KOPT-K1 (cell line): ENCODE measurements around the gene PRR5L.

Experiments
- H3K27ac ChIP-seq: fragments of 200-600 bp; sonication (generic); 2 replicates; pipeline ENCODE4 v1.5.1; 2016; ENCODE audit warnings: antibody characterized with exemption, mild to moderate bottlenecking, low read depth, low read length; ENCODE audit not compliant: poor library complexity, severe bottlenecking
- H3K36me3 ChIP-seq: fragments of 200-600 bp; sonication (generic); 2 replicates; pipeline ENCODE4 v1.5.1; 2017; ENCODE audit warnings: antibody characterized with exemption, mild to moderate bottlenecking, low read length, moderate library complexity; ENCODE audit not compliant: insufficient read depth
- H3K9me3 ChIP-seq: fragments of 200-600 bp; sonication (generic); 2 replicates; pipeline ENCODE4 v1.5.1; 2017; ENCODE audit warnings: antibody characterized with exemption, low read length, mild to moderate bottlenecking; ENCODE audit not compliant: insufficient read depth, poor library complexity, severe bottlenecking

The PRR5L gene

GRCh38 chr11:36402568-36403170 lies 106.6 kb downstream of the PRR5L start:
- no peaks in the 10 kb centered on the region for H3K9me3 ChIP-seq

GRCh38 chr11:36403661-36404060 lies 107.6 kb downstream of the PRR5L start:
- H3K9me3 ChIP-seq = no peaks in the 10 kb centered on the region
- H3K27ac ChIP-seq = no peak overlapping the region
- no peaks in the 10 kb centered on the region for H3K36me3 ChIP-seq

More at GRCh38 chr11:36402568-36403170, 106.6 kb downstream of the PRR5L start:
- no peaks in the 10 kb centered on the region for H3K36me3 ChIP-seq
- no peak overlapping the region for H3K27ac ChIP-seq

- Histone ChIP-seq H3K27ac (no peak overlapping the region), H3K9me3 (no peaks in the 10 kb centered on the region), H3K36me3 (no peaks in the 10 kb centered on the region)
Observed at GRCh38 chr11:36404831-36405230, 108.7 kb downstream of the PRR5L start.

GRCh38 chr11:36405585-36406367 lies 109.7 kb downstream of the PRR5L start:
- Histone ChIP-seq H3K9me3 (no peaks in the 10 kb centered on the region), H3K27ac (no peak overlapping the region), H3K36me3 (no peaks in the 10 kb centered on the region)

DNA sequence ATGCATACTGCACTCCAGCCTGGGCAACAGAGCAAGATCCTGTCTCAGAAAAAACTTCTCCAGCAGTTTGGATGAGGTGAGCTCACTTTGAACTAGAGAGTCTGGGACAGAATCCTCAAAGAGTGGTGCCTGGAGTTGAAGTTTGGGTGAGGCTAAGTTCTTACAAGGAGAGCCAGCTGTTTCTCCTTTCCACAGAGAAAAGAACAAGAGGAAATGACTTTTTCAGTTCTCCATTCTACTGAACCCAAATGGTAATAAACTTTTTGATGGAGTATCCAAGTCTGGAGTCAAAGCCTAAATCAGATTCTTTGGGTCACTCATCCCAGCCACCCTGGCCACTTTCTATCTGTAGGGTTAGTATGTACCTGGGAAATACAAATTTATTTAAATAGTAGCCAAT lies 111.3 kb downstream of the PRR5L start:
- Histone ChIP-seq H3K9me3 (no peaks in the 10 kb centered on the region), H3K27ac (no peak overlapping the region), H3K36me3 (no peaks in the 10 kb centered on the region)

DNA sequence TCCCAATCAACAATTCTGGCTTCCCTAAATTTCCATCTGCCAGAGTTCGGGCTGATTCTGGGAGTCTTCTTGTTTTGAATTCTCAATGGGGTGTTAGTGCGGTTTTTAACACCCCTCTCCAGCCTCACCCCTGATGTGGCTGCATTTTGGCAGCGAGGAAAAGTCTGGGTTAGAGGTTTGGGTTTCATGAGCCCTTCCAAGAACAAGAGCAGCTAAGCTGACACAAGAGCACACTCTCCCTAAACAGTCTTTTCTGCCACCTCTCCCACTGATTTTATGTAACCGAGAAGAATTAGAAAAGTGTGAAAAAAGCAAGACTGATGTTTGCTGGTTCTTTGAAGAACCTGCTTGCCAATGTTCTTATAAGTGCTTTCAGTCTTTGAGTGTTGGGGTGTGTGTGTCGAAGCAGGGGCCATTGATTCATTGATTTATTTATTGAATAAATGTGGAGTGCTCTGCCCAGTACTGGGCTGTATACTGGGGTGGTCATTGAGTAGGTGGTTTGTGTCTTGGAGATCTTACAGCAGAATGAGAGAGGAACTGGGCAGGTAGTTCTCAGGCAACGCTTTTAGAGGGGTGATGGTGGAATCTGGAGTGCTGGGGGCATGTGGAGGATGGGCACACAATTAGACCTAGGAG lies 112.5 kb downstream of the PRR5L start:
- H3K9me3 ChIP-seq = no peaks in the 10 kb centered on the region
- no peaks in the 10 kb centered on the region for H3K36me3 ChIP-seq
- peak overlapping the region; percentile 59 for H3K27ac ChIP-seq

DNA sequence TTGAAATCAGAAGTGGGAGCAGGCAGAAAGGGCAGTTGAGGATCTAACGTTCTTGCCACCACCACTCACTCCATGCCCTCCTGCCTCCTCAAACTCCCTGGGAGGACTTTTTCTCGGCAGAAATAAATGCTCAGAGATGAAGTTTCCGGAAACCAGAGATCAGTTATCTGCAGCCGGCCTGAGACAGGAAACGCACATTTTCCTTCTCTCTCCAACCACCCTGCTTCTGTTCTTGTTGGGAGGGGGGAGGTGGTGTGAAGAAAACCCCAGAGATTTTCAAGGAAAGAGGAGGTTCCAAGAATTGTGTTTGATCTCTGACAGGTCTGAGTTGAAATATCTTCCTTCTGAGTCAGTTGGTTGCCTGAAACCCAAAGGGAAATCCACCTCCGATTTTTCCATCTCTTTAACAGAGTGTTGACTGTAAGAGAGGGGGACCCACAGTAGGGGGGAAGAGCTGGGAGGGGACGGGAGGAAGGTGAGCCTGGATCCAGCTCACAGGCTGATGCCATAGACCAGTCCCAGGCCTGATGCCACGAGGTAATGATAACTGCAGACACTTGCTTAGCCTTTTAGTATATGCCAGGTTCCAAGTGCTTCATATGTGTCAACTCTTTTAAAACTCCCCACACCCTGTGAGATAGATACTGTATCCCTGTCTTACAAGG lies 113.2 kb downstream of the PRR5L start:
- Histone ChIP-seq H3K36me3 (no peaks in the 10 kb centered on the region), H3K27ac (peak overlapping the region; percentile 59)

DNA sequence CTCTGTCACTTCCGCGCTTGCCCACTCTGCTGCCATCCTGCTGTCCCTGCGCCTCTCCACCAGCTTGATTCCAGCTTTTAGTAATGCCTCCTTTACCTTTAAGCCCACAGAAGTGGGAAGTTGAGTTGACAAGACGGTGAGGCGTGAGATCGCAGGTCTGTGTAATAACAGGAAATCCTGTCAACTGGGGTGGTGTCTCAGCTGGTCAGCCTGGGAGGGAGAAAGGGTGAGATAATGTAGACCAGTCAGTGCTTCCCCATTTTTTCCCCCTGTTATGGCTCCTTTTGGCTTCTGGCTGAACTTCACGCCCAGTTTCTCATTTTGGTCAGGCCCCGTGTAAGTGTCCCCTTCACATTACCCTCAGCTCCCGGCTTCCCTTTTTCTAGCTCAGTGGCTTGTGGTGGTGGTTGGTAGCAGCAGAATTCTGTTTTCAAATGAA lies 115.1 kb downstream of the PRR5L start:
- Histone ChIP-seq H3K27ac (peak overlapping the region; percentile 34), H3K9me3 (no peaks in the 10 kb centered on the region), H3K36me3 (no peaks in the 10 kb centered on the region)

More for the DNA sequence above, 113.2 kb downstream of the PRR5L start:
- no peaks in the 10 kb centered on the region for H3K9me3 ChIP-seq

- no peak overlapping the region for H3K27ac ChIP-seq
- H3K9me3 ChIP-seq = no peaks in the 10 kb centered on the region
- H3K36me3 ChIP-seq = no peaks in the 10 kb centered on the region
Observed at GRCh38 chr11:36412781-36413383, 116.8 kb downstream of the PRR5L start.

DNA sequence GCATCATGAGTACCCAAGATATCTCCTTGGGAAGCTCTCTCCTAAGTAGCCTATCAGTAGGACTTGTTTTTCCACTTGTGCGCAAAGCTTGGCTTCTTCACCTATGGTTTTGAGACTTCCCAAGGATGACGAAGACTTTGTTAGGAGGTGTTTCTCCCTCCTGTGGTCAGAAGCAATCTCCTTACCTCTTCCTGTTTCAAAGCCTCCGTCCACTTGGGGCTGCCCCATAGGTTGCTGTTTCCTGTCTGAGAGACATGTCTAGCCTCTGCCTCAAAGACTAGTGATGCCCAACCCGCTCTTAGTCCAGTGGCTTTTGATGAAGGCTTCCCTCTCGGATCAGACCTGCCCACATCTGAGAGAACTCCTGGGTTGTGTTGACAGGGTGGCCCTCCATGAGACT lies 121.1 kb downstream of the PRR5L start:
- Histone ChIP-seq H3K9me3 (no peaks in the 10 kb centered on the region), H3K36me3 (no peaks in the 10 kb centered on the region), H3K27ac (no peak overlapping the region)

GRCh38 chr11:36419791-36420424 lies 123.8 kb downstream of the PRR5L start:
- Histone ChIP-seq H3K27ac (no peak overlapping the region), H3K36me3 (no peaks in the 10 kb centered on the region), H3K9me3 (no peaks in the 10 kb centered on the region)

GRCh38 chr11:36421546-36422155 lies 125.6 kb downstream of the PRR5L start:
- Histone ChIP-seq H3K36me3 (no peaks in the 10 kb centered on the region), H3K9me3 (no peaks in the 10 kb centered on the region), H3K27ac (no peak overlapping the region)

DNA sequence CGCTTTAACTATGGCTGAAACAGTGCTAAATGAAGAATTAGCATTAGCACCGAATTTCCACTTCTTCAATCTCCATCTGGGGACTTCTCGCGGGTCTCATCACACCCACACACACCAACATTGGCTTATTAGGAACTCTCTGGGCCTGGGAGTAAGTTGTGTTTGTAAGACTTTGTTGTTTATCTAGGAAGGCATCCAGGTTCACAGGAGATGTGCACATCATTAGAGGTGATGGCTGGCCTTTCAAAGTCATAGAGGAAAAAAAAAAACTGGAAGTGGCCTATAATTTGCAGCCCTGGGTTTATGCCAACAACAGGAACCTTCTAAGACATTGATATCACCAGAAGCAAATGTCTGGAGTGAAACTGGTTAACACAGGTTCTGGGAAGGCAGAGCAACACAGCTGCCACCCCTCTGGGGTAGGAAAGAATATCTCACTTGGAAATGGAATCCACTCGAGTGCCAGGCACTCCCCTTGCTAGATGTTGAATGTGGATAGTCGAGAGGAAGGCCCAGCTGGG lies 129.5 kb downstream of the PRR5L start:
- Histone ChIP-seq H3K27ac (no peak overlapping the region), H3K9me3 (no peaks in the 10 kb centered on the region), H3K36me3 (no peaks in the 10 kb centered on the region)
